ENCODE data around the gene RNF14.

Gene RNF14

DNA sequence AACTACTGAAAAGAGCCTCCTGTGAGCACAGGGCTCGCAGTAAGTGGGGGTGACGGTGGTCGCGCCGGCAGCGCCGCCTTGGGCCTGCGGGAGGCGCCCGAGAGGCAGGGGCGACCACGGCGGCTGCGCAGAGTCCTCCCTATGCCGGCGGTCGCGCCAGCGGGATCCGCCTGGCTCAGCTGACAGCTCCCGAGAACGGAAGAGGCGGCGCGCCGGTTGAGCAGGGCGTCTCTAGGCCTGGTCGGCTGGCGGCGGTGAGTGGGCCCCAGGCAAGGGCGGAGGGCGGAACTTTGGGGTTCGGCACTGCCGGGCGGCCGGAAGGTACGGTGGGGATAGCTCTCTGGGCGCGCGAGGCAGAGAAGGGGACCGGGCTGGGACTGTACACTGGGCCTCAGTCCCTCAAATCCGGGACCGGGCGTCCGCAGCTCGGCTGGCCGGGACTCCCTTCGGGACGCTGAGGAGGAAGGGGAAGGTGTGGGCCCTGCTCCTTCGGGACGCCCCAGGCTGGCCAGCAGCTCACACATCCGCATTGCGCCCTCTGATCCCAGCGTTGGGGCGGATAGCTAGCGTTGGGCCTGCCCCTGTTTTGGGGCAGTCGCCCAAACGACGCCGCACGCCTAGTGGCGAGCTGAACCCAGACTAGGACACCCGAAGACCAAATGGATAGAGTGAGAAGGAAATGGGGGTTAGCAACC is at the start of gene RNF14 (continued):
- TF ChIP-seq, protein P1, sequence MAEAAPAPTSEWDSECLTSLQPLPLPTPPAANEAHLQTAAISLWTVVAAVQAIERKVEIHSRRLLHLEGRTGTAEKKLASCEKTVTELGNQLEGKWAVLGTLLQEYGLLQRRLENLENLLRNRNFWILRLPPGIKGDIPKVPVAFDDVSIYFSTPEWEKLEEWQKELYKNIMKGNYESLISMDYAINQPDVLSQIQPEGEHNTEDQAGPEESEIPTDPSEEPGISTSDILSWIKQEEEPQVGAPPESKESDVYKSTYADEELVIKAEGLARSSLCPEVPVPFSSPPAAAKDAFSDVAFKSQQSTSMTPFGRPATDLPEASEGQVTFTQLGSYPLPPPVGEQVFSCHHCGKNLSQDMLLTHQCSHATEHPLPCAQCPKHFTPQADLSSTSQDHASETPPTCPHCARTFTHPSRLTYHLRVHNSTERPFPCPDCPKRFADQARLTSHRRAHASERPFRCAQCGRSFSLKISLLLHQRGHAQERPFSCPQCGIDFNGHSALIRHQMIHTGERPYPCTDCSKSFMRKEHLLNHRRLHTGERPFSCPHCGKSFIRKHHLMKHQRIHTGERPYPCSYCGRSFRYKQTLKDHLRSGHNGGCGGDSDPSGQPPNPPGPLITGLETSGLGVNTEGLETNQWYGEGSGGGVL (tag by site-specific recombination; IDR thresholded peaks at IDR 0.05), result no peak
- TF ChIP-seq ZNF324 (tag by site-specific recombination; IDR thresholded peaks at IDR 0.05) (peak; percentile 65; the same call in 1 of the 2 replicates), ZNF560 (tag by site-specific recombination; IDR thresholded peaks at IDR 0.05; ENCODE audit: borderline replicate concordance) (no peak), ZNF394 (tag by site-specific recombination; IDR thresholded peaks at IDR 0.05; ENCODE audit: borderline replicate concordance) (peak; percentile 36; the same call in 1 of the 2 replicates), ZNF10 (tag by site-specific recombination; IDR thresholded peaks at IDR 0.05) (no peak), ZNF660 (tag by site-specific recombination; IDR thresholded peaks at IDR 0.05) (peak; percentile 89), SP3 (tag by site-specific recombination; IDR thresholded peaks at IDR 0.05) (peak; percentile 87), YY2 (tag by site-specific recombination; IDR thresholded peaks at IDR 0.05) (no peak), ZNF184 (tag by site-specific recombination; IDR thresholded peaks at IDR 0.05) (no peak), ZNF354C (tag by site-specific recombination; IDR thresholded peaks at IDR 0.05; ENCODE audit: borderline replicate concordance, low read depth) (no peak), ZNF2 (tag by site-specific recombination; IDR thresholded peaks at IDR 0.05) (peak; percentile 87), ZNF596 (tag by site-specific recombination; IDR thresholded peaks at IDR 0.05) (no peak), ZXDB (tag by site-specific recombination; IDR thresholded peaks at IDR 0.05) (peak; percentile 91), ZBTB8A (tag by site-specific recombination; IDR thresholded peaks at IDR 0.05) (peak; percentile 97), ZNF155 (tag by site-specific recombination; IDR thresholded peaks at IDR 0.05) (no peak), HOXD13 (CRISPR knock-in tag; IDR thresholded peaks at IDR 0.05; ENCODE audit: borderline replicate concordance) (0 out of 2 replicates have a peak, but pooled peaks have one; percentile 54), ZSCAN23 (tag by site-specific recombination; IDR thresholded peaks at IDR 0.05) (0 out of 2 replicates have a peak, but pooled peaks have one; percentile 41), ZNF843 (tag by site-specific recombination; IDR thresholded peaks at IDR 0.05) (peak; percentile 54; the same call in 1 of the 2 replicates), GLI4 (tag by site-specific recombination; IDR thresholded peaks at IDR 0.05) (peak; percentile 74; the same call in 1 of the 2 replicates), ZNF114 (tag by site-specific recombination; IDR thresholded peaks at IDR 0.05) (no peak), GLIS1 (tag by site-specific recombination; IDR thresholded peaks at IDR 0.05) (no peak; the same call in 1 of the 2 replicates), ZBTB20 (tag by site-specific recombination; IDR thresholded peaks at IDR 0.05) (peak; percentile 90)
- TF ChIP-seq, protein P2, sequence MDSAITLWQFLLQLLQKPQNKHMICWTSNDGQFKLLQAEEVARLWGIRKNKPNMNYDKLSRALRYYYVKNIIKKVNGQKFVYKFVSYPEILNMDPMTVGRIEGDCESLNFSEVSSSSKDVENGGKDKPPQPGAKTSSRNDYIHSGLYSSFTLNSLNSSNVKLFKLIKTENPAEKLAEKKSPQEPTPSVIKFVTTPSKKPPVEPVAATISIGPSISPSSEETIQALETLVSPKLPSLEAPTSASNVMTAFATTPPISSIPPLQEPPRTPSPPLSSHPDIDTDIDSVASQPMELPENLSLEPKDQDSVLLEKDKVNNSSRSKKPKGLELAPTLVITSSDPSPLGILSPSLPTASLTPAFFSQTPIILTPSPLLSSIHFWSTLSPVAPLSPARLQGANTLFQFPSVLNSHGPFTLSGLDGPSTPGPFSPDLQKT (IDR thresholded peaks at IDR 0.05; ENCODE audit: borderline replicate concordance, low read depth, low read length), result no peak
- TF ChIP-seq, protein P3, sequence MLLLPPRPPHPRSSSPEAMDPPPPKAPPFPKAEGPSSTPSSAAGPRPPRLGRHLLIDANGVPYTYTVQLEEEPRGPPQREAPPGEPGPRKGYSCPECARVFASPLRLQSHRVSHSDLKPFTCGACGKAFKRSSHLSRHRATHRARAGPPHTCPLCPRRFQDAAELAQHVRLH (tag by site-specific recombination; IDR thresholded peaks at IDR 0.05), result peak; percentile 63
- TF ChIP-seq, protein P4, sequence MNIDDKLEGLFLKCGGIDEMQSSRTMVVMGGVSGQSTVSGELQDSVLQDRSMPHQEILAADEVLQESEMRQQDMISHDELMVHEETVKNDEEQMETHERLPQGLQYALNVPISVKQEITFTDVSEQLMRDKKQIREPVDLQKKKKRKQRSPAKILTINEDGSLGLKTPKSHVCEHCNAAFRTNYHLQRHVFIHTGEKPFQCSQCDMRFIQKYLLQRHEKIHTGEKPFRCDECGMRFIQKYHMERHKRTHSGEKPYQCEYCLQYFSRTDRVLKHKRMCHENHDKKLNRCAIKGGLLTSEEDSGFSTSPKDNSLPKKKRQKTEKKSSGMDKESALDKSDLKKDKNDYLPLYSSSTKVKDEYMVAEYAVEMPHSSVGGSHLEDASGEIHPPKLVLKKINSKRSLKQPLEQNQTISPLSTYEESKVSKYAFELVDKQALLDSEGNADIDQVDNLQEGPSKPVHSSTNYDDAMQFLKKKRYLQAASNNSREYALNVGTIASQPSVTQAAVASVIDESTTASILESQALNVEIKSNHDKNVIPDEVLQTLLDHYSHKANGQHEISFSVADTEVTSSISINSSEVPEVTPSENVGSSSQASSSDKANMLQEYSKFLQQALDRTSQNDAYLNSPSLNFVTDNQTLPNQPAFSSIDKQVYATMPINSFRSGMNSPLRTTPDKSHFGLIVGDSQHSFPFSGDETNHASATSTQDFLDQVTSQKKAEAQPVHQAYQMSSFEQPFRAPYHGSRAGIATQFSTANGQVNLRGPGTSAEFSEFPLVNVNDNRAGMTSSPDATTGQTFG (tag by site-specific recombination; IDR thresholded peaks at IDR 0.05; ENCODE audit: borderline replicate concordance), result no peak
- TF ChIP-seq, protein P5, sequence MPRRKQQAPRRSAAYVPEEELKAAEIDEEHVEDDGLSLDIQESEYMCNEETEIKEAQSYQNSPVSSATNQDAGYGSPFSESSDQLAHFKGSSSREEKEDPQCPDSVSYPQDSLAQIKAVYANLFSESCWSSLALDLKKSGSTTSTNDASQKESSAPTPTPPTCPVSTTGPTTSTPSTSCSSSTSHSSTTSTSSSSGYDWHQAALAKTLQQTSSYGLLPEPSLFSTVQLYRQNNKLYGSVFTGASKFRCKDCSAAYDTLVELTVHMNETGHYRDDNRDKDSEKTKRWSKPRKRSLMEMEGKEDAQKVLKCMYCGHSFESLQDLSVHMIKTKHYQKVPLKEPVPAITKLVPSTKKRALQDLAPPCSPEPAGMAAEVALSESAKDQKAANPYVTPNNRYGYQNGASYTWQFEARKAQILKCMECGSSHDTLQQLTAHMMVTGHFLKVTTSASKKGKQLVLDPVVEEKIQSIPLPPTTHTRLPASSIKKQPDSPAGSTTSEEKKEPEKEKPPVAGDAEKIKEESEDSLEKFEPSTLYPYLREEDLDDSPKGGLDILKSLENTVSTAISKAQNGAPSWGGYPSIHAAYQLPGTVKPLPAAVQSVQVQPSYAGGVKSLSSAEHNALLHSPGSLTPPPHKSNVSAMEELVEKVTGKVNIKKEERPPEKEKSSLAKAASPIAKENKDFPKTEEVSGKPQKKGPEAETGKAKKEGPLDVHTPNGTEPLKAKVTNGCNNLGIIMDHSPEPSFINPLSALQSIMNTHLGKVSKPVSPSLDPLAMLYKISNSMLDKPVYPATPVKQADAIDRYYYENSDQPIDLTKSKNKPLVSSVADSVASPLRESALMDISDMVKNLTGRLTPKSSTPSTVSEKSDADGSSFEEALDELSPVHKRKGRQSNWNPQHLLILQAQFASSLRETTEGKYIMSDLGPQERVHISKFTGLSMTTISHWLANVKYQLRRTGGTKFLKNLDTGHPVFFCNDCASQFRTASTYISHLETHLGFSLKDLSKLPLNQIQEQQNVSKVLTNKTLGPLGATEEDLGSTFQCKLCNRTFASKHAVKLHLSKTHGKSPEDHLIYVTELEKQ (tag by site-specific recombination; IDR thresholded peaks at IDR 0.05; ENCODE audit: borderline replicate concordance), result 0 out of 2 replicates have a peak, but pooled peaks have one; percentile 18
- TF ChIP-seq, protein P6, sequence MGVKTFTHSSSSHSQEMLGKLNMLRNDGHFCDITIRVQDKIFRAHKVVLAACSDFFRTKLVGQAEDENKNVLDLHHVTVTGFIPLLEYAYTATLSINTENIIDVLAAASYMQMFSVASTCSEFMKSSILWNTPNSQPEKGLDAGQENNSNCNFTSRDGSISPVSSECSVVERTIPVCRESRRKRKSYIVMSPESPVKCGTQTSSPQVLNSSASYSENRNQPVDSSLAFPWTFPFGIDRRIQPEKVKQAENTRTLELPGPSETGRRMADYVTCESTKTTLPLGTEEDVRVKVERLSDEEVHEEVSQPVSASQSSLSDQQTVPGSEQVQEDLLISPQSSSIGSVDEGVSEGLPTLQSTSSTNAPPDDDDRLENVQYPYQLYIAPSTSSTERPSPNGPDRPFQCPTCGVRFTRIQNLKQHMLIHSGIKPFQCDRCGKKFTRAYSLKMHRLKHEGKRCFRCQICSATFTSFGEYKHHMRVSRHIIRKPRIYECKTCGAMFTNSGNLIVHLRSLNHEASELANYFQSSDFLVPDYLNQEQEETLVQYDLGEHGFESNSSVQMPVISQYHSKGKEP (tag by site-specific recombination; IDR thresholded peaks at IDR 0.05), result no peak

Data from HEK293 (cell line).